Activated B cell treated with CpG ODN at 0.5 μM for 24 hours (primary cell): Measurements from ENCODE around the gene TMEM215. TPM values are rescaled to one million over a fixed set of nuclear protein-coding genes. Genes with fewer than 3 reads are reported as not detected.

Source experiments
- ATAC-seq: fragments of 200-7000 bp; cut with Tn5 transposase; one replicate; pipeline ENCODE4 v1.10.0; 2021; ENCODE audit warnings: low read depth, mild to moderate bottlenecking, moderate library complexity
- CTCF ChIA-PET: fragments of 350-600 bp; sonication (Branson Sonifier 250); formaldehyde crosslinking; loops from one replicate; lab custom pipeline; 2021; ENCODE audit warnings: antibody characterized with exemption; lab: Charles Lee
- POLR2A ChIA-PET: fragments of 350-600 bp; sonication (Branson Sonifier 250); formaldehyde crosslinking; loops from one replicate; lab custom pipeline; 2021; ENCODE audit warnings: antibody characterized with exemption; lab: Charles Lee
- DNase-seq: peaks from one replicate; pipeline ENCODE4 v3.0.0; 2022
- H3K27ac Mint-ChIP-seq: one replicate; pipeline ENCODE4 v1.8.0; 2020; ENCODE audit warnings: mixed read lengths
- H3K27me3 Mint-ChIP-seq: one replicate; pipeline ENCODE4 v1.8.0; 2021; ENCODE audit warnings: mixed read lengths
- H3K36me3 Mint-ChIP-seq: one replicate; pipeline ENCODE4 v1.8.0; 2021; ENCODE audit warnings: low read depth, mixed read lengths
- H3K4me1 Mint-ChIP-seq: one replicate; pipeline ENCODE4 v1.8.0; 2021; ENCODE audit warnings: mixed read lengths
- H3K4me3 Mint-ChIP-seq: one replicate; pipeline ENCODE4 v1.8.0; 2020; ENCODE audit warnings: mild to moderate bottlenecking, mixed read lengths
- H3K9me3 Mint-ChIP-seq: one replicate; pipeline ENCODE4 v1.8.0; 2020; ENCODE audit warnings: mixed read lengths
- intact Hi-C: fragments of 100-400 bp; cut with micrococcal nuclease; formaldehyde crosslinking; loops from one replicate; pipeline ENCODE4 v1.15.1; 2024
- total RNA-seq: library from RNA; stranded (reverse); gene quantifications from 2 replicates; pipeline ENCODE4 v1.2.3, GENCODE V29; 2022
- TF ChIP-seq, protein P1 (sequence below): fragments of 200-600 bp; IDR thresholded peaks from one replicate; pipeline ENCODE4 v1.8.0; 2022; ENCODE audit warnings: antibody characterized with exemption, mild to moderate bottlenecking

Gene TMEM215
- total RNA-seq, 1 donor from 2014 or later: not detected

DNA sequence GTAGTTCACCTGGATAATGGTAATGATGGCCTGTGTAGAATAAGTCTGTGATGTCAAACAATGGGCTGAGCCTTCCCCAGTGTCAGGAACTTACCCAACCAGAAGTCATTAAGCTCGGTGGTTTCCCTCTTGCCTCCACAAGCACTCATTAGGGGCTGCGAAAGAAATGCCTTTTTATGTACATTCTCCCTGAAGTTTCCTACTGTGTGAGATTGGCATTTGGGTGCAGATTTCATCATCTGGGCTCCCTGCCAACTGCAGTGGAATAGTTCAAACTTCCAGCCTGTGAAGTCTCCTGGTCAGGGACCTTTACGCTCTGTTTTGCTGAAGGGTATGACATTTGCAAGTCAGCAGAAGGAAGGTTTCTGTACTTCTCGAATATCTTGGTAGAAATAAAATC, 41.6 kb upstream of the TMEM215 start:
- POLR2A ChIA-PET: no interaction called here
- no peak for ATAC-seq
- no peak overlapping the region for H3K4me3 Mint-ChIP-seq

DNA sequence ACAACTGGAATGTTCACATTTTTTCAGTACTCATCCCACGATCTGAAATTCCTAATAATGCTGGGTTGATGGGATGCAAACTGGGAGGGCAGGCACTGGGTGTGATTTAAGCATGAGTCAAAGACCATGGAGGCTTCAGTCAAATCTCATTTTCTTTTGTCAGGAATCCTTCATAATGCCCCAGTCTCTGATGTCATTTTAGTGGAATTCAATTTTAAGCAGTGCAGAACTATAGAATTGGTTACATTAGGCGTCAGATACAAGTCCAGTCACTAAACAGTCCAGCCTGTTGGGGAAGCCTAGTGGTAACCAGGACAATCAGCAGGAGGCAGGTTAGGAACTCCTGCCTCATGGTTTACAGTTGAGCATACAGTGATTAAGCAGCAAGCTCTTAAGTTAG, 41.0 kb upstream of the TMEM215 start:
- ChIA-PET POLR2A (no interaction called here), CTCF (no interaction called here)
- DNase-seq: no peak
- Mint-ChIP-seq H3K4me3 (no peak overlapping the region), H3K27me3 (no peaks in the 10 kb centered on the region), H3K4me1 (no peaks in the 10 kb centered on the region), H3K36me3 (no peaks in the 10 kb centered on the region), H3K27ac (no peak overlapping the region), H3K9me3 (peaks cover 12% of the 10 kb centered on the region)
- no peak for ATAC-seq
- intact Hi-C loops: no loop called here
- TF ChIP-seq, protein P1, sequence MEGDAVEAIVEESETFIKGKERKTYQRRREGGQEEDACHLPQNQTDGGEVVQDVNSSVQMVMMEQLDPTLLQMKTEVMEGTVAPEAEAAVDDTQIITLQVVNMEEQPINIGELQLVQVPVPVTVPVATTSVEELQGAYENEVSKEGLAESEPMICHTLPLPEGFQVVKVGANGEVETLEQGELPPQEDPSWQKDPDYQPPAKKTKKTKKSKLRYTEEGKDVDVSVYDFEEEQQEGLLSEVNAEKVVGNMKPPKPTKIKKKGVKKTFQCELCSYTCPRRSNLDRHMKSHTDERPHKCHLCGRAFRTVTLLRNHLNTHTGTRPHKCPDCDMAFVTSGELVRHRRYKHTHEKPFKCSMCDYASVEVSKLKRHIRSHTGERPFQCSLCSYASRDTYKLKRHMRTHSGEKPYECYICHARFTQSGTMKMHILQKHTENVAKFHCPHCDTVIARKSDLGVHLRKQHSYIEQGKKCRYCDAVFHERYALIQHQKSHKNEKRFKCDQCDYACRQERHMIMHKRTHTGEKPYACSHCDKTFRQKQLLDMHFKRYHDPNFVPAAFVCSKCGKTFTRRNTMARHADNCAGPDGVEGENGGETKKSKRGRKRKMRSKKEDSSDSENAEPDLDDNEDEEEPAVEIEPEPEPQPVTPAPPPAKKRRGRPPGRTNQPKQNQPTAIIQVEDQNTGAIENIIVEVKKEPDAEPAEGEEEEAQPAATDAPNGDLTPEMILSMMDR: no peak

More for the DNA sequence above, 41.6 kb upstream of the TMEM215 start:
- no peak overlapping the region for H3K27ac Mint-ChIP-seq
- intact Hi-C loops: no loop called here
- H3K27me3 Mint-ChIP-seq: no peaks in the 10 kb centered on the region
- DNase-seq: no peak
- CTCF ChIA-PET: no interaction called here
- no peaks in the 10 kb centered on the region for H3K36me3 Mint-ChIP-seq
- H3K9me3 Mint-ChIP-seq: peaks cover 12% of the 10 kb centered on the region
- TF ChIP-seq, protein P1: no peak
- H3K4me1 Mint-ChIP-seq: no peaks in the 10 kb centered on the region

- Mint-ChIP-seq H3K9me3 (peaks cover 11% of the 10 kb centered on the region), H3K27me3 (no peaks in the 10 kb centered on the region), H3K4me1 (no peaks in the 10 kb centered on the region), H3K36me3 (no peaks in the 10 kb centered on the region), H3K4me3 (no peak overlapping the region), H3K27ac (no peak overlapping the region)
- ATAC-seq (no peak), DNase-seq (no peak)
- ChIA-PET POLR2A (no interaction called here), CTCF (no interaction called here)
- TF ChIP-seq, protein P1: no peak
- intact Hi-C loops: no loop called here
These were observed 35.3 kb upstream of the TMEM215 start for GRCh38 chr9:32748013-32748412.

GRCh38 chr9:32755730-32756129, 27.6 kb upstream of the TMEM215 start:
- DNase-seq (no peak), ATAC-seq (no peak)
- TF ChIP-seq, protein P1: no peak
- H3K27me3 Mint-ChIP-seq: peaks cover 6% of the 10 kb centered on the region
- H3K27ac Mint-ChIP-seq: no peak overlapping the region
- ChIA-PET POLR2A (no interaction called here), CTCF (no interaction called here)
- no peaks in the 10 kb centered on the region for H3K36me3 Mint-ChIP-seq
- H3K9me3 Mint-ChIP-seq: no peaks in the 10 kb centered on the region
- intact Hi-C loops: no loop called here
- no peak overlapping the region for H3K4me3 Mint-ChIP-seq
- no peaks in the 10 kb centered on the region for H3K4me1 Mint-ChIP-seq

- TF ChIP-seq, protein P1: no peak
- intact Hi-C loops: no loop called here
- CTCF ChIA-PET: no interaction called here
- ATAC-seq (no peak), DNase-seq (no peak)
- Mint-ChIP-seq H3K27me3 (peaks cover 13% of the 10 kb centered on the region), H3K27ac (no peak overlapping the region), H3K36me3 (no peaks in the 10 kb centered on the region), H3K4me1 (no peaks in the 10 kb centered on the region), H3K4me3 (no peak overlapping the region), H3K9me3 (no peaks in the 10 kb centered on the region)
- POLR2A ChIA-PET: no interaction called here
These were observed 19.2 kb upstream of the TMEM215 start for GRCh38 chr9:32764139-32764538.
